ENCODE data around the gene KIF1C.
"Not testable (repeated sequence)": the region's sequence is repeated elsewhere in the genome, so short reads cannot be mapped to it uniquely, and the experiment has no call there.

The KIF1C gene

DNA sequence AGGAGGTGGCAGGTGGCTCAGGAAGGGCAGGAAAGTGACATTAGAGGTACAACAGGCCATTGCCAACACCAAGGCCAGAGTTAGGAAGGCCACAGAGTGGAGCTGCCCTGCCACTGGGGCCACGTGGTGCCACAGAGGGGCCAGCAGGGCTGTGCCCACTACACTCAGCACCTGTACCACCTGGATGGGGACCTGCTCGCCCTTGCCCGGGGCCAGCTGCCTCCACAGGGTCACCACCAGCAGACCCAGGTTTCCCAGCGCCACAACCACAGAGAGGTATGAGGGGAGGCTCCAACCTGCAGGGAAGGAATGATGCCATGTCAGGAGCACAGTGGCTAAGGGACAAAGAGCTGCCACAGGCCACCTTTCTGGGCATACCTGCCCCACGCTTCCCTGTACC lies 36.3 kb downstream of the KIF1C start:
- FAIRE-seq (no peak), DNase-seq (ENCODE audit: extremely low spot score, insufficient read length, low read depth) (no peak)

DNA sequence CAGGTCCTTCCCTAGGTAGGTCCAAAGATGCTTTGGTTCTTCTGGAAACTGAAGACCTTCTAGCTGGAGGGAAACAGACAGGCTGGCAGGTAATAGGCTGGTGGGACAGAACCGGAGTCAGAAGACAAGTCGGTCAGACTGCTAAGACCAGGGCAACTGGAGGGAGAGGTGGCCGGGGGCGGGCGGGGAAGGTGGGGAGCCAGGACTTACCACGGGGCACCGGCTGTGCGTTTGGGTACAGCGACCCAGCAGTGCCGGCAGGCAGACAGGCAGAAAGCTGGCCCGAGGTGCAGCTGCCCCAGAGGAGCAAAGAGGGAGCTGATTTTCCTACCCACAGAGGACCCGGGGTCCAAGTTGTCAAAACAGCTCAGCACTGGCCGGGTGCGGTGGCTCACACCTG lies 36.9 kb downstream of the KIF1C start:
- no peak for DNase-seq (ENCODE audit: extremely low spot score, insufficient read length, low read depth)
- FAIRE-seq = no peak

DNA sequence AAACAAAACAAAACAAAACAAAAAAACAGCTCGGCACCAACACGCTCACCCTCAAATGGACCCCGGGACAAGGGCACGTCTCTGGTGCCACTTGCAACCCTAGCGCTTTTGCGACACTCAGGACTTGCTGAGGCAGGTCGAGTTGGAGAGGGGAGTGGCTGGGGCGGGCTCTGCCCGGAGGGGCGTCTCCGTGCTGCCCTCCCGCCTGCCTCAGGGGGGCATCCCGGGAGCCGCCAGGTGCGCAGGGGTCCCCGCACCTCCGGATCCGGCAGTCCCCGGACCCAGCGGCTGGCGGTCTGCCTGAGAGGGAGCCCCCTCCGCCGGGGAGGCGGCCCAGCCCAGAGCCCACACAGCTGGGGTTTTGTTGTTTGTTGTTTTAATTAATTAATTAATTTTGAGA lies 37.6 kb downstream of the KIF1C start, which contains the start of gene SLC52A1:
SLC52A1 (minus strand) TSS at position 112 of the 400 bp plus-strand sequence. CDS start 820 bp downstream, outside the sequence.
- DNase-seq (ENCODE audit: extremely low spot score, insufficient read length, low read depth) = no peak
- no peak for FAIRE-seq

DNA sequence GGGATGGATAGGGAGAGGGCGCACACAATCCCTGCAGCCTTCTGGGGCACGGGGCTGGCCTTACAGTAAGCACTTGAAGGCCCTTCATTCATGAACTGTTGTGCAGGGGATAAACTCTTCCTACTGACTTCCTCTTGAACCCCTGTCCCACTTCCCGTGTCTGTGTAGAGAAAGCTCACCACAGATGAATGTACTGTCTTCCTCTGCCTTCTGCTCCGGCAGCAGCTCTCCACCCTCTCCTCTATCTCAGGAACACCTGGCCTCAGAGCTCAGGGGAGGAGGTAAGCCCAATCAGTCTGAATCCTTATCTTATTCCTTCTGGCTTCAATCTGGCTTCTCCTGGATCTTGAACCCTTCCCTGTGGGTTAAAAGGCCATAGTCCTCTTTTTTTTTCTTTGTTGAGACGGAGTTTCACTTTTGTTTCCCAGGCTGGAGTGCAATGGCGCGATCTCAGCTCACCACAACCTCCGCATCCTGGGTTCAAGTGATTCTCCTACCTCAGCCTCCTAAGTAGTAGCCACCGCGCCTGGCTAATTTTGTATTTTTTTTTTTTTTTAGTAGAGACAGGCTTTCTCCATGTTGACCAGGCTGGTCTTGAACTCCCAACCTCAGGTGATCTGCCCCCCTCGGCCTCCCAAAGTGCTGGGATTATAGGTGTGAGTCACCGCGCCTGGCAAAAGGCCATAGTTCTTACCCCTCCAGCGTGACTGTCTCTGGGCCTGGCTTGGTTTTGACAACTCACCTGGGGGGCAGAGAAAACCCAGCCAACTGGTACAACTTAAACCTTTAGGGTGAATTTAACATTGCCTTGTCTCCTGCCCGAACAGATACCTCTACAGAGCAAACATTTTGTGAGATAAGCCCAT lies 44.6 kb downstream of the KIF1C start:
- FAIRE-seq = no peak
- DNase-seq (ENCODE audit: extremely low spot score, insufficient read length, low read depth) = no peak

DNA sequence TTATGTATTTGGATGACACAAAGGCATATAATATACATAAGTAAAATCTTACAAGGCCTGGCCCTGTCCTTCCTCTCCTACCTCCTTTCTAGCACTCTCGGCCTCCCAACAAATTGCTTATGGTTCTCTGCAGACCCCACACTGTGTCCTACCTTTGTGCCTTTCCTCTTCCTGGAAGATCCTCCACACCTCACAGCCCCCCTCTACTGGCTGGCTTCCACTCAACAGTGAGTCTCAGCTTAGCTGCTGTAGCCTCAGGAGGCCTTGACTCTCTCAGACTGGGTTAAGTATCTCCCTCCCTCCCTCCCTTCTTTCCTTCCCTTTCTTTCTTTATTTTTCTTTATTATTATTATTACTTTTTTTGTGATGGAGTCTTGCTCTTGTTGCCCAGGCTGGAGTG lies 45.8 kb downstream of the KIF1C start:
- FAIRE-seq (no peak), DNase-seq (ENCODE audit: extremely low spot score, insufficient read length, low read depth) (no peak)

DNA sequence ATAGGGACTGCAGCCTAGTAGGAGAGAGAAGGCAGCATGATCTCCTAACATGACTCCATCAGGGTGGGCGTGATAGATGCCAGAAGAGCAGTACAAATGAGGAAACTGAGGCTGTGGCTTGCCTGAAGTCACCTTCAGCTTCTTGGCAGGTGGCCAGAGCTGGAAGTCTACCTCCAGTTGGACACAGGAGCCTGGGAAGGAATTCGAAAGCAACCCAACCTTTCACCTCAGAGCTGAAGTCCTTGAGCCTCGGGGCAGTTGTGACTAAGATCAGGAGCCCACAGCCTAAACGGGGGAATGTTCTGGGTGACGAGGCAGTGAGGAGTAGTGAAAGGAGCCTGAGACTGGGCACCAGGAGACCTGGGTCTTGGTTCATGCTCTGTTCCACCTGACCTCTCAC lies 46.9 kb downstream of the KIF1C start:
- FAIRE-seq (no peak), DNase-seq (ENCODE audit: extremely low spot score, insufficient read length, low read depth) (no peak)

DNA sequence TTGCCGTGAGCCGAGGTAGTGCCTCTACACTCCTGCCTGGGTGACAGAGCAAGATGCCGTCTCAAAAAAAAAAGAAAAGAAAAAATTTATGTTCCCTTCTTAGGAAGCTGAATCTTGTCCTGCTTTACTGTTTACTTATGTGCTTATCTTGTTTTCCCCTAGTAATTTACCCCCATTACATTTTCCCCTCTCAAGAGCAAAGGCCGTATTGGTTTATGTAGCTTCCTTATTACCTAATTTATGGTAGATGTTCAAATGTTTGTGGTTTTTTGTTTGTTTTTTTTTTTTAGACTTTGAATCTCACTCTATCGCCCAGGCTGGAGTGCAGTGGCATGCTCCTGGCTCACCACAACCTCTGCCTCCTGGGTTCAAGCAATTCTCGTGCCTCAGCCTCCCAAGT lies 47.7 kb downstream of the KIF1C start:
- no peak for FAIRE-seq
- DNase-seq (ENCODE audit: extremely low spot score, insufficient read length, low read depth) = no peak

DNA sequence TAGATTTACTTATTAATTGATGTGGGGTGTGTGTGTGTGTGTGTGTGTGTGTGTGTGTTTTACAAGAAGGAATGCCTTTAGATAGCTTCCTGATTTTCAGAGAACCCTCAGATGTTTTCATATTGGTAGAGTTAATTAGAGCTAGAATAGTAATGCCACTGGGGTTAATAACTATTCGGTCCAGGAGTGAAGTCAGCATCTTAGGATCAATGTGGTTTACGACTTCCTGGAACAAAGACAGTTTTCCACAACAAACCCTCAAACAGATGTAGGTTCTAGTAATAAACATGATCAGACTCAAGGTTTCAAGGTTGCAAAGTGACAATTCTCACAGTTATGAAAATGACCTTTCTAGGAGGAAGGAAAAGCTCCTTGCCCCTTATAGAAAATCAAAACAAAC lies 49.7 kb downstream of the KIF1C start:
- DNase-seq (ENCODE audit: extremely low spot score, insufficient read length, low read depth) (no peak), FAIRE-seq (no peak)

DNA sequence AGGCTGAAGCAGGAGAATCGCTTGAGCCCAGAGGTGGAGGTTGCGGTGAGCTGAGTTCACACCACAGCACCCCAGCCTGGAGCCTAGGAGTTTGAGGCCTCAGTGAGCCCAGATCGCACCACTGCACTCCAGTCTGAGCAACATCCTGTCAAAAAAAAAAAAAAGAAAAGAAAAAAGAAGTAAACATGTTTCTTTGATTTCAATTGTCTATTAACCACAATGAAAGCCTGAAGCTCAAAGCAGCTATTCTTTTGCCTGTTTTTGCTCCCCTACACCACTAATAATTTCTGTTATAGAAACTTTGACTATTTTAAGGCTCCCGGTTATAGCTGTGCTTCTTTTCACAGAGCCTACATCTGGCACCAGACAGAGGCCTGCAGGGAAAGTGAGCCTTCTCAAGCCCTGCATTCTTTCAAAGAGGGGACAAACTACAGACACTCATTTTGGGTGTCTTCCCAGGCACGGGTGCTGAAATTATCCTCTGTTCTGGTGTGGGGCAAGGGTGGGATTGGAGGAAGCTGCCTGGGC lies 51.6 kb downstream of the KIF1C start:
- no peak for DNase-seq (ENCODE audit: extremely low spot score, insufficient read length, low read depth)
- FAIRE-seq = no peak

DNA sequence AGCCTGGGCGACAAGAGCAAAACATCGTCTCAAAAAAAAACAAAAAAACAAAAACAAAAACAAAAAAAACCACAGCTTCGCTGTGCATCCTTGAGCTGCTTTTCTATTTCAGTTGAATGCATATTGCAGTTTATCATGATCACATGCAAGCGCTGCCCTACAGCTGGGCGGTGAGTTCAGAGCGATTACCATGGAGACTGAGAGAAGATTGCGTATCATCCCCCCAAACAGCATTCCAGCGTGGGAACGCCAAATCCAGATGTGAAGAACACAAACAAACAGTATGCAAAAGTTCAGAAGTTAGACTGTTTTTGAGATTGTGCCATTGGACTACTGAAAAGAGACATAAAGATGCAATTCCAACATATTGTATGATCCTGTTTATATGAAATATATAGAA lies 52.5 kb downstream of the KIF1C start:
- DNase-seq (ENCODE audit: extremely low spot score, insufficient read length, low read depth) (no peak), FAIRE-seq (no peak)

DNA sequence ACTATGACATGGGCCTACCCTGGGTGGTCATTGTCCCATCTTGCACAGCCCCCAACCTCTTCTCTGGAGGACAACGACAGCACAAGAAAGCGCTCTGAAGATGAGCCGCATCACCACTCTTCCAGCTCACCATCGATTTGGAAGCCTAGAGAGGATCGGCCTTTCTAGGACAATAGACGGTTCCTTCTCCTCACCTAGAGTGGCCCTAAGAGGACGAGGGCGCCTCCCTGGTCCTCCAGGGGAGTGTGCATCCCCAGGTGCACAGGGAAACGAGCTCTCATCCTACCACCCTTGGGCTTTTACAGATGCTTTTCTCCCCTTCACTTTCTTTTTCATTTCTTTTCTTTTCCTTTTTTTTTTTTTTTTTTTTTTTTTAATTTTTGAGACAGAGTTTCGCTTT lies 57.8 kb downstream of the KIF1C start:
- FAIRE-seq (no peak), DNase-seq (ENCODE audit: extremely low spot score, insufficient read length, low read depth) (no peak)

DNA sequence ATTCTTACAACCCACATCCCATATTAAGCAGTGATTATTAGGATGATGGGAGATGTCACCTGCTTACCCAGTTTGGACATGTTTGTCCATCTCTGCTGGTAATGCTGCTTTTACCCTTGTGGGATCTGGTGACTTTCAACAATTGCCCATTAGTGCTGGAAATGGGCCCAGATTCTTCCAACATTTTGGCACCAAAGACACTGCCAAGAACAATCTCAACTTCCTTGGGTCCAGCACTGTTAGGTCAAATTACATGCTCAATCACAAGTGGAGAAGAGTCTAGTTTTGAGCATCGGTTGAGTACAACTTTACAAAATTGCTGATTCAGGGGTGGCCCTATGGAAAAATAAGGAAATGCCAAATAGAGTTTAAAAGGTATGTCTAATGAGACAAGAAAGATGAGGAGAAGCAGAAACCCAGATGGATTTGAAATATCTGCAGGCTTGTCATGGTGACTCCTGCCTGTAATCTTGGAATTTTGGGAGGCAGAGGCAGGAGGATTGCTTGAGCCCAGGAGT lies 67.5 kb downstream of the KIF1C start:
- no peak for DNase-seq (ENCODE audit: extremely low spot score, insufficient read length, low read depth)

DNA sequence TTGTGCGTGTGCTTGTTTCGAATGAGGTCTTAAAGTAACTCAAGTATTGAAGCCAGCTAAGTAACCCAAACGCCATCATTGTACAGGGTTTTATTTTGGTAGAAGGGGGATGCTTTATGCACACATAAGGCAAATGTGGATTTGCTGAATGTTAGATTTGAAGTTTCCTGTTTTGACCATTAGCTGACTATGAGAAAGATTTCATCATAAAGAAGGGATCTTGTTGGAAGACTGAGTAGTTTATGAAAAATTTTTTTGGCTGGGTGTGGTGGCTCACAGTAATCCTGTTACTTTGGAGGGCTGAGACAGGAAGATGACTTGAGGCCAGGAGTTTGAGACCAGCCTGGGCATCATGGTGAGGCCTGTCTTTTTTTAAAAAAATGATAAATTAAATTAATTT lies 70.5 kb downstream of the KIF1C start:
- no peak for FAIRE-seq
- DNase-seq (ENCODE audit: extremely low spot score, insufficient read length, low read depth) = no peak

More for the DNA sequence above, 67.5 kb downstream of the KIF1C start:
- FAIRE-seq = no peak

DNA sequence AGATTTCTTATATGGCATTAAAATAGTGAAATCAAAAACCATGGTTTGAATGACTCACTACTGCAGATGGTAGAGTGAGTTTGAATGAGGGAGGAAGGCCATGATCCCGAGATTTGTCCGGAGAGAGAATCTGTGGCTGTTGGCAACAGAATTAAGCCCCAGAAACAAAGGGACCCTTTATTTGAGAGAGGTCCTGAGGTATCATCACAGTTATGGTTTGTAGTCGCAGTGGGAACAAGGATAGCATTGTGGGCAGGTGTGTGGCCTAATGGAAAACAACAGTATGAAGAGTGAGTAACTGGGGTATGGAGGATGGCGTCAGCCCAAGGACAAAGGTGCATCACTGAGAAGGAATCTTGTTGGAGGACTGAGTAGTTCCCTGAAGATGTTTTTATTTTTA lies 72.0 kb downstream of the KIF1C start:
- FAIRE-seq = no peak

DNA sequence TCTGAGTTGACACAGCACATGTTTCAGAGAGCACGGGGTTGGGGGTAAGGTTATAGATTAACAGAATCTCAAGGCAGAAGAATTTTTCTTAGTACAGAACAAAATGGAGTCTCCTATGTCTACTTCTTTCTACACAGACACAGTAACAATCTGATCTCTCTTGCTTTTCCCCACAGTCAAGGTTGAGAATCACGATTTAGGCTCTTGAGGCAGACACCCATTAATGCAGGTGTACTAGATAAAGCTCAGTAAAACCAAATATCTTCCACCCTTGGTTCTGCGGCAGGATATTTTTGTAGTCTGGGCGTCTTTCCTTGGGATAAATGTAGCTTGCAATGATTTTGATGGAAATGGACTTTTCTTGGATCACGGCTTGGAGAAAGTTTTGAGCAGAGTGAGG lies 77.7 kb downstream of the KIF1C start:
- DNase-seq (ENCODE audit: extremely low spot score, insufficient read length, low read depth); FAIRE-seq: not testable (repeated sequence)

More for the DNA sequence above, 72.0 kb downstream of the KIF1C start:
- no peak for DNase-seq (ENCODE audit: extremely low spot score, insufficient read length, low read depth)

DNA sequence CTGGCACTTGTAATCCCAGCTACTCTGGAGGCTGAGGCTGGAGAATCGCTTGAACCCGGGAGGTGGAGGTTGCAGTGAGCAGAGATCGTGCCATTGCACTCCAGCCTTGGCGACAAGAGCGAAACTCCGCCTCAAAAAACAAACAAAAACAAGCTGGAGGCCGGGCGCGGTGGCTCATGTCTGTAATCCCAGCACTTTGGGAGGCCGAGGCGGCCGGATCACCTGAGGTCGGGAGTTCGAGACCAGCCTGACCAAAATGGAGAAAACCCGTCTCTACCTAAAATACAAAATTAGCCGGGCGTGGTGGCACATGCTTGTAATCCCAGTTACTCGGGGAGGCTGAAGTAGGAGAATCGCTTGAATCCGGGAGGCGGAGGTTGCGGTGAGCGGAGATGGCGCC lies 79.5 kb downstream of the KIF1C start:
- DNase-seq (ENCODE audit: extremely low spot score, insufficient read length, low read depth); FAIRE-seq: not testable (repeated sequence)

DNA sequence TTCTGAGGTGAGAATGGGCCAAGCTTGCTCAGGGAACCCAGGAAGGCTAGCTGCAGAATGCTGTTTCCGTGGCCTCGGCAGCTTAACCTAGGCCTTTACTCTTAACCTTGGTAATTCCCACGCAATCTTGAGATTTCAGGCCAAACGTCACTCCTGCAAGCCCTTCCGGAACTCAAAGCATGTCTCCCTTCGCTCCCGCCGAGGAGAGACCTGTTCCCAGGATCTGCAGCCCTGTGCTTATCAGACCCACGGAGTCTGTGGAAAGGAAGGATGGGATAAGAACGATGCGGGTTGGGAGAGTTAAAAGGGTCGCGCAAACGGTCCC lies 80.0 kb downstream of the KIF1C start:
- no peak for FAIRE-seq
- no peak for DNase-seq (ENCODE audit: extremely low spot score, insufficient read length, low read depth)

All from GM18507 (cell line).